WTC11 (cell line): ENCODE results near the gene PAWR. TPM values are rescaled to one million over a fixed set of nuclear protein-coding genes. Genes with fewer than 3 reads are reported as not detected.

Source experiments
- ATAC-seq: fragments of 200-7000 bp; cut with Tn5 transposase; 2 replicates; pipeline ENCODE4 v1.10.0; 2021; ENCODE audit warnings: mild to moderate bottlenecking, moderate library complexity
- CTCF ChIA-PET: fragments of 300-600 bp; sonication (Branson Sonifier 250); formaldehyde crosslinking; loops from one replicate; lab custom pipeline; 2021; ENCODE audit warnings: antibody characterized with exemption; lab: Charles Lee
- POLR2A ChIA-PET: fragments of 350-600 bp; sonication (Branson Sonifier 250); formaldehyde crosslinking; loops from one replicate; lab custom pipeline; 2021; ENCODE audit warnings: antibody characterized with exemption; lab: Charles Lee
- DNase-seq: peaks from one replicate; pipeline ENCODE4 v3.0.0; 2021; ENCODE audit warnings: low spot score
- H3K27ac Mint-ChIP-seq: 2 replicates; pipeline ENCODE4 v1.8.0; 2021; ENCODE audit warnings: mixed read lengths
- H3K27me3 Mint-ChIP-seq: 2 replicates; pipeline ENCODE4 v1.8.0; 2021; ENCODE audit warnings: low read depth, mild to moderate bottlenecking, moderate library complexity, mixed read lengths
- H3K36me3 Mint-ChIP-seq: 2 replicates; pipeline ENCODE4 v1.8.0; 2021; ENCODE audit warnings: mixed read lengths
- H3K4me1 Mint-ChIP-seq: 2 replicates; pipeline ENCODE4 v1.8.0; 2022; ENCODE audit warnings: mixed read lengths
- H3K4me3 Mint-ChIP-seq: 2 replicates; pipeline ENCODE4 v1.8.0; 2021; ENCODE audit warnings: mild to moderate bottlenecking, moderate library complexity, mixed read lengths
- H3K9me3 Mint-ChIP-seq: 2 replicates; pipeline ENCODE4 v1.8.0; 2021; ENCODE audit warnings: mixed read lengths
- ATF1 ChIP-seq: sonication (generic); formaldehyde crosslinking; IDR thresholded peaks from 2 replicates; pipeline ENCODE4 v1.8.1; 2023; ENCODE audit warnings: mild to moderate bottlenecking, moderate library complexity, missing genetic modification reagents
- CREB1 ChIP-seq: sonication (generic); formaldehyde crosslinking; IDR thresholded peaks from 2 replicates; pipeline ENCODE4 v1.8.0; 2023; ENCODE audit warnings: mild to moderate bottlenecking, missing genetic modification reagents
- FOXJ3 ChIP-seq: sonication (generic); formaldehyde crosslinking; IDR thresholded peaks from 2 replicates; pipeline ENCODE4 v1.9.0; 2021; ENCODE audit warnings: missing genetic modification reagents, mild to moderate bottlenecking, borderline replicate concordance
- FOXP1 ChIP-seq: sonication (generic); formaldehyde crosslinking; IDR thresholded peaks from 2 replicates; pipeline ENCODE4 v1.8.0; 2022; ENCODE audit warnings: missing genetic modification reagents, mild to moderate bottlenecking, moderate library complexity, borderline replicate concordance
- HMGA2 ChIP-seq: fragments of 250-450 bp; sonication (Bioruptor Pico); IDR thresholded peaks from 2 replicates; pipeline ENCODE4 v1.4.0; 2021; ENCODE audit warnings: mild to moderate bottlenecking, moderate library complexity
- MXD4 ChIP-seq: fragments of 250-450 bp; sonication (Bioruptor Pico); IDR thresholded peaks from 2 replicates; pipeline ENCODE4 v1.8.0; 2021; ENCODE audit warnings: mild to moderate bottlenecking, moderate library complexity, borderline replicate concordance
- NFATC4 ChIP-seq: fragments of 250-450 bp; sonication (Bioruptor Pico); IDR thresholded peaks from 2 replicates; pipeline ENCODE4 v1.9.0; 2021; ENCODE audit warnings: mild to moderate bottlenecking
- NR1H2 ChIP-seq: sonication (generic); formaldehyde crosslinking; IDR thresholded peaks from 2 replicates; pipeline ENCODE4 v1.9.0; 2021; ENCODE audit warnings: mild to moderate bottlenecking, moderate library complexity, missing genetic modification reagents
- OVOL2 ChIP-seq: fragments of 250-450 bp; sonication (Bioruptor Pico); IDR thresholded peaks from 2 replicates; pipeline ENCODE4 v1.9.0; 2021; ENCODE audit warnings: mild to moderate bottlenecking, borderline replicate concordance
- SP1 ChIP-seq: sonication (generic); formaldehyde crosslinking; conservative IDR thresholded peaks from 2 replicates; pipeline ENCODE4 v1.8.1; 2022; ENCODE audit warnings: missing genetic modification reagents
- ZBTB21 ChIP-seq: sonication (generic); formaldehyde crosslinking; IDR thresholded peaks from 2 replicates; pipeline ENCODE4 v1.8.1; 2023; ENCODE audit warnings: mild to moderate bottlenecking, missing genetic modification reagents, borderline replicate concordance
- ZNF396 ChIP-seq: fragments of 250-450 bp; sonication (Bioruptor Pico); IDR thresholded peaks from 2 replicates; pipeline ENCODE4 v1.8.0; 2021; ENCODE audit warnings: mild to moderate bottlenecking, moderate library complexity, borderline replicate concordance
- total RNA-seq: library from RNA; stranded (reverse); gene quantifications from 3 replicates; pipeline ENCODE4 v1.2.3, GENCODE V29; 2021
- TF ChIP-seq, protein P1 (sequence below): sonication (generic); formaldehyde crosslinking; IDR thresholded peaks from 2 replicates; pipeline ENCODE4 v1.8.1; 2023; ENCODE audit warnings: mild to moderate bottlenecking, missing genetic modification reagents
- TF ChIP-seq, protein P2 (sequence below): sonication (generic); formaldehyde crosslinking; conservative IDR thresholded peaks from 2 replicates; pipeline ENCODE4 v1.8.1; 2023; ENCODE audit warnings: mild to moderate bottlenecking, low read depth, missing genetic modification reagents, moderate library complexity
- TF ChIP-seq, protein P3 (sequence below): fragments of 200-600 bp; IDR thresholded peaks from 2 replicates; pipeline ENCODE4 v1.8.0; 2022; ENCODE audit warnings: antibody characterized with exemption
- TF ChIP-seq, protein P4 (sequence below): sonication (generic); formaldehyde crosslinking; IDR thresholded peaks from 2 replicates; pipeline ENCODE4 v1.8.0; 2022; ENCODE audit warnings: missing genetic modification reagents
- TF ChIP-seq, protein P5 (sequence below): fragments of 250-450 bp; sonication (Bioruptor Pico); IDR thresholded peaks from 2 replicates; pipeline ENCODE4 v1.9.0; 2021; ENCODE audit warnings: mild to moderate bottlenecking
- TF ChIP-seq, protein P6 (sequence below): fragments of 250-450 bp; sonication (Bioruptor Pico); conservative IDR thresholded peaks from 2 replicates; pipeline ENCODE4 v1.9.0; 2021; ENCODE audit warnings: mild to moderate bottlenecking

Gene PAWR
- total RNA-seq, 1 experiment from 2014 or later: 397 TPM

DNA sequence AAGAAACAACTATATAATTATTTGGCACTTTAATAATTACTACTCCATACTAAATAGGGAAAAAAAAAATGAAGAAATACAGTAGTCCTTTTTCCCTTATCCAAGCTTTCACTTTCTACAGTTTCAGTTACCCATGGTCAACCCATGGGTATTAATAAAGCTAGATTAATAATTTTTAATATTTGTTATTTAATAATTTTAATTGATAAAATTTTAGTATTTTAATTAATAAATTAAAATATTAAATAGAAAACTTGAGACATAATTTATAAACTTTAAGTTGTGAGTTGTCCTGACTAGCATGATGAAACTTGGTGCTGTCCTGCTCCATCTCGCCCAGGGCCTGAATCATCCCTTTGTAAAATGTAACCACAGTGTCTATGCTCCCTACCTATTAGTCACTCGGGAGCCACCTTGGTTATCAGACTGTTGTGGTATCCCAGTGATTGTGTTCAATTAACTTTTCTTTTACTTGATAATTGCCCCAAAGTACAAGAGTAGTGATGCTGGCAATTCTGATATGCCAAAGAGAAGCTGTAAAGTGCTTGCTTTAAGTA lies 71.8 kb downstream of the PAWR start:
- Mint-ChIP-seq H3K36me3 (peaks cover 40% of the 10 kb centered on the region), H3K27me3 (no peaks in the 10 kb centered on the region), H3K4me1 (peaks cover 54% of the 10 kb centered on the region), H3K4me3 (no peak overlapping the region), H3K9me3 (no peaks in the 10 kb centered on the region), H3K27ac (0 out of 2 replicates have a peak overlapping the region, but pooled peaks have one; percentile 52)
- ChIA-PET CTCF (no interaction called here), POLR2A (no interaction called here)
- TF ChIP-seq MXD4 (CRISPR knock-in tag): no peak
- TF ChIP-seq, protein P1, sequence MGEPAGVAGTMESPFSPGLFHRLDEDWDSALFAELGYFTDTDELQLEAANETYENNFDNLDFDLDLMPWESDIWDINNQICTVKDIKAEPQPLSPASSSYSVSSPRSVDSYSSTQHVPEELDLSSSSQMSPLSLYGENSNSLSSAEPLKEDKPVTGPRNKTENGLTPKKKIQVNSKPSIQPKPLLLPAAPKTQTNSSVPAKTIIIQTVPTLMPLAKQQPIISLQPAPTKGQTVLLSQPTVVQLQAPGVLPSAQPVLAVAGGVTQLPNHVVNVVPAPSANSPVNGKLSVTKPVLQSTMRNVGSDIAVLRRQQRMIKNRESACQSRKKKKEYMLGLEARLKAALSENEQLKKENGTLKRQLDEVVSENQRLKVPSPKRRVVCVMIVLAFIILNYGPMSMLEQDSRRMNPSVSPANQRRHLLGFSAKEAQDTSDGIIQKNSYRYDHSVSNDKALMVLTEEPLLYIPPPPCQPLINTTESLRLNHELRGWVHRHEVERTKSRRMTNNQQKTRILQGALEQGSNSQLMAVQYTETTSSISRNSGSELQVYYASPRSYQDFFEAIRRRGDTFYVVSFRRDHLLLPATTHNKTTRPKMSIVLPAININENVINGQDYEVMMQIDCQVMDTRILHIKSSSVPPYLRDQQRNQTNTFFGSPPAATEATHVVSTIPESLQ (CRISPR knock-in tag): no peak
- TF ChIP-seq HMGA2: peak; percentile 95
- no peak for TF ChIP-seq ATF1 (CRISPR knock-in tag)
- DNase-seq: no peak
- ATAC-seq: no peak

DNA sequence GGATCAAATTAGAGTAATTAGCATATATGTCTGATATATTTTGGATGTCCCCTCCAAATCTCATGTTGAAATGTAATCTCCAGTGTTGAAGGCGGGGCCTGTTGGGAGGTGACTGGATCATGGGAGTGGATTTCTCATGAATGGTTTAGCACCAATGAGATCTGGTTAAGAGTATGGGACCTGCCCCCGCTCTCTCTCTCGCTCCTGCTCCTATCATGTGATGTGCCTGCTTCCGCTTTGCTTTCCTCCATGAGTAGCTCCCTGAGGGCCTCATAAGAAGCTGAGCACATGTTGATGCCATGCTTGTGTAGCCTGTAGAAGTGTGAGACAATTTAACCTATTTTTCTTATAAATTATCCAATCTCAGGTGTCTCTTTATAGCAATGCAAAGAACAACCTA lies 73.1 kb downstream of the PAWR start:
- Mint-ChIP-seq H3K9me3 (no peaks in the 10 kb centered on the region), H3K27me3 (no peaks in the 10 kb centered on the region), H3K4me3 (no peak overlapping the region), H3K4me1 (peaks cover 41% of the 10 kb centered on the region), H3K27ac (peak overlapping the region; percentile 66; the same call in 1 of the 2 replicates), H3K36me3 (peaks cover 43% of the 10 kb centered on the region)
- ChIA-PET CTCF (no interaction called here), POLR2A (no interaction called here)
- peak; percentile 71 for ATAC-seq
- DNase-seq: no peak
- TF ChIP-seq, protein P2, sequence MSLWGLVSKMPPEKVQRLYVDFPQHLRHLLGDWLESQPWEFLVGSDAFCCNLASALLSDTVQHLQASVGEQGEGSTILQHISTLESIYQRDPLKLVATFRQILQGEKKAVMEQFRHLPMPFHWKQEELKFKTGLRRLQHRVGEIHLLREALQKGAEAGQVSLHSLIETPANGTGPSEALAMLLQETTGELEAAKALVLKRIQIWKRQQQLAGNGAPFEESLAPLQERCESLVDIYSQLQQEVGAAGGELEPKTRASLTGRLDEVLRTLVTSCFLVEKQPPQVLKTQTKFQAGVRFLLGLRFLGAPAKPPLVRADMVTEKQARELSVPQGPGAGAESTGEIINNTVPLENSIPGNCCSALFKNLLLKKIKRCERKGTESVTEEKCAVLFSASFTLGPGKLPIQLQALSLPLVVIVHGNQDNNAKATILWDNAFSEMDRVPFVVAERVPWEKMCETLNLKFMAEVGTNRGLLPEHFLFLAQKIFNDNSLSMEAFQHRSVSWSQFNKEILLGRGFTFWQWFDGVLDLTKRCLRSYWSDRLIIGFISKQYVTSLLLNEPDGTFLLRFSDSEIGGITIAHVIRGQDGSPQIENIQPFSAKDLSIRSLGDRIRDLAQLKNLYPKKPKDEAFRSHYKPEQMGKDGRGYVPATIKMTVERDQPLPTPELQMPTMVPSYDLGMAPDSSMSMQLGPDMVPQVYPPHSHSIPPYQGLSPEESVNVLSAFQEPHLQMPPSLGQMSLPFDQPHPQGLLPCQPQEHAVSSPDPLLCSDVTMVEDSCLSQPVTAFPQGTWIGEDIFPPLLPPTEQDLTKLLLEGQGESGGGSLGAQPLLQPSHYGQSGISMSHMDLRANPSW (CRISPR knock-in tag): no peak
- TF ChIP-seq FOXJ3: no peak
- TF ChIP-seq, protein P3, sequence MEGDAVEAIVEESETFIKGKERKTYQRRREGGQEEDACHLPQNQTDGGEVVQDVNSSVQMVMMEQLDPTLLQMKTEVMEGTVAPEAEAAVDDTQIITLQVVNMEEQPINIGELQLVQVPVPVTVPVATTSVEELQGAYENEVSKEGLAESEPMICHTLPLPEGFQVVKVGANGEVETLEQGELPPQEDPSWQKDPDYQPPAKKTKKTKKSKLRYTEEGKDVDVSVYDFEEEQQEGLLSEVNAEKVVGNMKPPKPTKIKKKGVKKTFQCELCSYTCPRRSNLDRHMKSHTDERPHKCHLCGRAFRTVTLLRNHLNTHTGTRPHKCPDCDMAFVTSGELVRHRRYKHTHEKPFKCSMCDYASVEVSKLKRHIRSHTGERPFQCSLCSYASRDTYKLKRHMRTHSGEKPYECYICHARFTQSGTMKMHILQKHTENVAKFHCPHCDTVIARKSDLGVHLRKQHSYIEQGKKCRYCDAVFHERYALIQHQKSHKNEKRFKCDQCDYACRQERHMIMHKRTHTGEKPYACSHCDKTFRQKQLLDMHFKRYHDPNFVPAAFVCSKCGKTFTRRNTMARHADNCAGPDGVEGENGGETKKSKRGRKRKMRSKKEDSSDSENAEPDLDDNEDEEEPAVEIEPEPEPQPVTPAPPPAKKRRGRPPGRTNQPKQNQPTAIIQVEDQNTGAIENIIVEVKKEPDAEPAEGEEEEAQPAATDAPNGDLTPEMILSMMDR: no peak
- no peak for TF ChIP-seq NFATC4 (CRISPR knock-in tag)
- no peak for TF ChIP-seq FOXP1
- no peak for TF ChIP-seq NR1H2 (CRISPR knock-in tag)
- TF ChIP-seq, protein P4, sequence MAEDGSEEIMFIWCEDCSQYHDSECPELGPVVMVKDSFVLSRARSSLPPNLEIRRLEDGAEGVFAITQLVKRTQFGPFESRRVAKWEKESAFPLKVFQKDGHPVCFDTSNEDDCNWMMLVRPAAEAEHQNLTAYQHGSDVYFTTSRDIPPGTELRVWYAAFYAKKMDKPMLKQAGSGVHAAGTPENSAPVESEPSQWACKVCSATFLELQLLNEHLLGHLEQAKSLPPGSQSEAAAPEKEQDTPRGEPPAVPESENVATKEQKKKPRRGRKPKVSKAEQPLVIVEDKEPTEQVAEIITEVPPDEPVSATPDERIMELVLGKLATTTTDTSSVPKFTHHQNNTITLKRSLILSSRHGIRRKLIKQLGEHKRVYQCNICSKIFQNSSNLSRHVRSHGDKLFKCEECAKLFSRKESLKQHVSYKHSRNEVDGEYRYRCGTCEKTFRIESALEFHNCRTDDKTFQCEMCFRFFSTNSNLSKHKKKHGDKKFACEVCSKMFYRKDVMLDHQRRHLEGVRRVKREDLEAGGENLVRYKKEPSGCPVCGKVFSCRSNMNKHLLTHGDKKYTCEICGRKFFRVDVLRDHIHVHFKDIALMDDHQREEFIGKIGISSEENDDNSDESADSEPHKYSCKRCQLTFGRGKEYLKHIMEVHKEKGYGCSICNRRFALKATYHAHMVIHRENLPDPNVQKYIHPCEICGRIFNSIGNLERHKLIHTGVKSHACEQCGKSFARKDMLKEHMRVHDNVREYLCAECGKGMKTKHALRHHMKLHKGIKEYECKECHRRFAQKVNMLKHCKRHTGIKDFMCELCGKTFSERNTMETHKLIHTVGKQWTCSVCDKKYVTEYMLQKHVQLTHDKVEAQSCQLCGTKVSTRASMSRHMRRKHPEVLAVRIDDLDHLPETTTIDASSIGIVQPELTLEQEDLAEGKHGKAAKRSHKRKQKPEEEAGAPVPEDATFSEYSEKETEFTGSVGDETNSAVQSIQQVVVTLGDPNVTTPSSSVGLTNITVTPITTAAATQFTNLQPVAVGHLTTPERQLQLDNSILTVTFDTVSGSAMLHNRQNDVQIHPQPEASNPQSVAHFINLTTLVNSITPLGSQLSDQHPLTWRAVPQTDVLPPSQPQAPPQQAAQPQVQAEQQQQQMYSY (CRISPR knock-in tag): no peak
- no peak for TF ChIP-seq ZNF396 (CRISPR knock-in tag)
- TF ChIP-seq SP1 (CRISPR knock-in tag): no peak
- TF ChIP-seq HMGA2: no peak
- TF ChIP-seq, protein P5, sequence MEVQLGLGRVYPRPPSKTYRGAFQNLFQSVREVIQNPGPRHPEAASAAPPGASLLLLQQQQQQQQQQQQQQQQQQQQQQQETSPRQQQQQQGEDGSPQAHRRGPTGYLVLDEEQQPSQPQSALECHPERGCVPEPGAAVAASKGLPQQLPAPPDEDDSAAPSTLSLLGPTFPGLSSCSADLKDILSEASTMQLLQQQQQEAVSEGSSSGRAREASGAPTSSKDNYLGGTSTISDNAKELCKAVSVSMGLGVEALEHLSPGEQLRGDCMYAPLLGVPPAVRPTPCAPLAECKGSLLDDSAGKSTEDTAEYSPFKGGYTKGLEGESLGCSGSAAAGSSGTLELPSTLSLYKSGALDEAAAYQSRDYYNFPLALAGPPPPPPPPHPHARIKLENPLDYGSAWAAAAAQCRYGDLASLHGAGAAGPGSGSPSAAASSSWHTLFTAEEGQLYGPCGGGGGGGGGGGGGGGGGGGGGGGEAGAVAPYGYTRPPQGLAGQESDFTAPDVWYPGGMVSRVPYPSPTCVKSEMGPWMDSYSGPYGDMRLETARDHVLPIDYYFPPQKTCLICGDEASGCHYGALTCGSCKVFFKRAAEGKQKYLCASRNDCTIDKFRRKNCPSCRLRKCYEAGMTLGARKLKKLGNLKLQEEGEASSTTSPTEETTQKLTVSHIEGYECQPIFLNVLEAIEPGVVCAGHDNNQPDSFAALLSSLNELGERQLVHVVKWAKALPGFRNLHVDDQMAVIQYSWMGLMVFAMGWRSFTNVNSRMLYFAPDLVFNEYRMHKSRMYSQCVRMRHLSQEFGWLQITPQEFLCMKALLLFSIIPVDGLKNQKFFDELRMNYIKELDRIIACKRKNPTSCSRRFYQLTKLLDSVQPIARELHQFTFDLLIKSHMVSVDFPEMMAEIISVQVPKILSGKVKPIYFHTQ (CRISPR knock-in tag): no peak
- no peak for TF ChIP-seq OVOL2 (CRISPR knock-in tag)
- TF ChIP-seq CREB1: no peak
- no peak for TF ChIP-seq ZBTB21 (CRISPR knock-in tag)
- TF ChIP-seq, protein P6, sequence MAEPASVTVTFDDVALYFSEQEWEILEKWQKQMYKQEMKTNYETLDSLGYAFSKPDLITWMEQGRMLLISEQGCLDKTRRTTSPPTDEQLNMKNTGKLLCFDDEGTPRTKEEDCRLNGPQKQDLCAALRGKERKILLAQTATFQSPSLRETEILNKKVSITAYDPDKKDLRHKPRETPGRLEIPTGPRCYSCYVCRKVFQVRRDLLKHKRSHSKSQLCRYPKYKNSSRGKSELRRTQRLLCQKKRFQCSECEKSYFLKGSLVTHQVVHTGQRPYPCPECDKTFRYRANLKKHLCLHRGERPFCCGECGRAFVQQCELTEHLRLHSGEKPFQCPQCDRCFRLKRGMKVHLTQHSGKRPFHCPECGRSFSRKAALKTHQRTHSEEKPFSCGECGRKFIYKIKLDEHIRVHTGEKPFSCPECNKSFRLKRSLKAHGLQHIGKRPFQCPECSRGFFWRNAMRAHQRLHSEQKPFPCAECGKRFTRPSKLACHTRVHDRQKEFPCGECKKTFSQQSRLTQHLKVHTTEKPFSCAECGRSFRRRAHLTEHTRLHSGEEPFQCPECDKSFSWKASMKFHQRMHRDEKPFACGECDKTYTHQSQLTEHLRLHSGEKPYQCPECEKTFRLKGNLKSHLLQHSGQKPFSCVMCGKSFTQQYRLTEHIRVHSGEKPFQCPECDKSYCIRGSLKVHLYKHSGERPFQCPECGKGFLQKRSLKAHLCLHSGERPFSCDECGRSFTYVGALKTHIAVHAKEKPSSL (CRISPR knock-in tag): no peak
